ENCODE data around the gene CD59.

GRCh38 chr11:33743291-33743690 lies 7.1 kb upstream of the CD59 start:
- TF ChIP-seq, protein P1, sequence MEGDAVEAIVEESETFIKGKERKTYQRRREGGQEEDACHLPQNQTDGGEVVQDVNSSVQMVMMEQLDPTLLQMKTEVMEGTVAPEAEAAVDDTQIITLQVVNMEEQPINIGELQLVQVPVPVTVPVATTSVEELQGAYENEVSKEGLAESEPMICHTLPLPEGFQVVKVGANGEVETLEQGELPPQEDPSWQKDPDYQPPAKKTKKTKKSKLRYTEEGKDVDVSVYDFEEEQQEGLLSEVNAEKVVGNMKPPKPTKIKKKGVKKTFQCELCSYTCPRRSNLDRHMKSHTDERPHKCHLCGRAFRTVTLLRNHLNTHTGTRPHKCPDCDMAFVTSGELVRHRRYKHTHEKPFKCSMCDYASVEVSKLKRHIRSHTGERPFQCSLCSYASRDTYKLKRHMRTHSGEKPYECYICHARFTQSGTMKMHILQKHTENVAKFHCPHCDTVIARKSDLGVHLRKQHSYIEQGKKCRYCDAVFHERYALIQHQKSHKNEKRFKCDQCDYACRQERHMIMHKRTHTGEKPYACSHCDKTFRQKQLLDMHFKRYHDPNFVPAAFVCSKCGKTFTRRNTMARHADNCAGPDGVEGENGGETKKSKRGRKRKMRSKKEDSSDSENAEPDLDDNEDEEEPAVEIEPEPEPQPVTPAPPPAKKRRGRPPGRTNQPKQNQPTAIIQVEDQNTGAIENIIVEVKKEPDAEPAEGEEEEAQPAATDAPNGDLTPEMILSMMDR (conservative IDR thresholded peaks at IDR 0.05; ENCODE audit: low read depth, low read length) = no peak
- no peak for TF ChIP-seq EZH2 (IDR thresholded peaks at IDR 0.05; ENCODE audit: borderline replicate concordance, low read depth, low read length, poor library complexity, severe bottlenecking)
